Choroid plexus epithelial cell (primary cell): Measurements from ENCODE around the gene OGT.
"Not testable (repeated sequence)": the region's sequence is repeated elsewhere in the genome, so short reads cannot be mapped to it uniquely, and the experiment has no call there.

ENCODE experiments used
- DNase-seq: peaks from one replicate; pipeline ENCODE4 v3.0.0-alpha.2; 2010; ENCODE audit warnings: low read depth
- H3K4me3 ChIP-seq: 2 replicates; pipeline ENCODE4 v1.5.1; 2011; ENCODE audit warnings: low read depth, mild to moderate bottlenecking, control low read depth, low read length, moderate library complexity
- TF ChIP-seq, protein P1 (sequence below): conservative IDR thresholded peaks from 2 replicates; pipeline ENCODE4 v1.5.1; 2011; ENCODE audit warnings: low read depth, mild to moderate bottlenecking, control low read depth, inconsistent platforms, low read length, moderate library complexity

Gene OGT

DNA sequence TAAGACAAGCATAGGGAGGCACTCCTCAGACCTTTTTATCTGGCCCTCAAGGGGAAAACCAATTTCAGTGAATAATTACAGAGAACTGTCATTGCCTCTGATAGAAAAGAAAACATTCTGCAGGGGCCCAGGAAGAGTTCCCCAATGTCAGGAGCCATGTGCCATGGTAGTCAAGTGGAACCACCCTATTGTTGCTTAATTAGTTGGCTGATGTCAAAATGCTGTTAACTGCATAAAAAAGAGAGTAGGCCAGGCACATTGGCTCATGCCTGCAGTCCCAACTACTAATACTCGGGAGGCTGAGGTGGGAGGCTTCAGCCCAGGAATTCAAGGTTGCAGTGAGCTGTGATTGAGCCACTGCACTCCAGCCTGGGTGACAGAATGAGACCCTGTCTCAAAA lies 28.6 kb upstream of the OGT start:
- H3K4me3 ChIP-seq: no peak overlapping the region
- TF ChIP-seq, protein P1, sequence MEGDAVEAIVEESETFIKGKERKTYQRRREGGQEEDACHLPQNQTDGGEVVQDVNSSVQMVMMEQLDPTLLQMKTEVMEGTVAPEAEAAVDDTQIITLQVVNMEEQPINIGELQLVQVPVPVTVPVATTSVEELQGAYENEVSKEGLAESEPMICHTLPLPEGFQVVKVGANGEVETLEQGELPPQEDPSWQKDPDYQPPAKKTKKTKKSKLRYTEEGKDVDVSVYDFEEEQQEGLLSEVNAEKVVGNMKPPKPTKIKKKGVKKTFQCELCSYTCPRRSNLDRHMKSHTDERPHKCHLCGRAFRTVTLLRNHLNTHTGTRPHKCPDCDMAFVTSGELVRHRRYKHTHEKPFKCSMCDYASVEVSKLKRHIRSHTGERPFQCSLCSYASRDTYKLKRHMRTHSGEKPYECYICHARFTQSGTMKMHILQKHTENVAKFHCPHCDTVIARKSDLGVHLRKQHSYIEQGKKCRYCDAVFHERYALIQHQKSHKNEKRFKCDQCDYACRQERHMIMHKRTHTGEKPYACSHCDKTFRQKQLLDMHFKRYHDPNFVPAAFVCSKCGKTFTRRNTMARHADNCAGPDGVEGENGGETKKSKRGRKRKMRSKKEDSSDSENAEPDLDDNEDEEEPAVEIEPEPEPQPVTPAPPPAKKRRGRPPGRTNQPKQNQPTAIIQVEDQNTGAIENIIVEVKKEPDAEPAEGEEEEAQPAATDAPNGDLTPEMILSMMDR: no peak
- DNase-seq: no peak

DNA sequence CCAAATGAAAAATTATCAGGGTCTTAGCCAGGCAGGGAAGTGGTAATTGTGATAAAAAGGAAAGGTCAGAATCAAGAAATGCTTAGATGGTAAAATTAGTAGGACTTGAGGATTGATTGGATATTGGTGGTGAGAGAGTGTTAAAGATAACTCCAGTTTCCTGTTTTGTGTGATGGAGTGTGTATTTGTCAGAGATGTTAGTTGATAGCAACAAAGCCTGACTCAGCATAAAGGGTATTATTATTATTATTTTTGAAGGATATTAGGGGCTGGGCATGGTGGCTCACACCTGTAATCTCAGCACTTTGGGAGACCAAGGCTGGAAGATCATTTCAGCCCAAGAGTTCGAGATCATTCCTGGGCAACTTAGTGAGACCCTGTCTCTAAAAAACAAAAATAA lies 23.6 kb upstream of the OGT start:
- TF ChIP-seq, protein P1: no peak
- no peak for DNase-seq

DNA sequence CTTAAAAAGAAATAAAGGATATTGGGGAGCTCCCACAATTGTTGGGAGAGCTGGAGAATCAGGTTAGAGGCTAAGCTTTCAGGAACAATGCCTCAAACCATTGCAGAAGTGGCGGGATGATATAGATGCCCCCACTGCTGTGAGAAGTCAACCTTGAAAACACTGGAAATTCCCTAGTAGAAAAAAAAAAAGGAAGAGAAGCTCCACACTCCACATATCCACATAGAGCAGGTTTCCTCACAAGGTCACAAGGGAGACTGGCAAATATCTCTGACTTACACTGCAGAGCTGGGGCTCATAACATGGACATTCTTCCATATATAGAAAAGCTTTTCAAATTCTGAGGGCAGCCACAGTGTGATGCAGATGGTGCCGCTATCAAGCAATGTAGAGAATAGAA lies 22.7 kb upstream of the OGT start:
- TF ChIP-seq, protein P1: no peak
- no peak for DNase-seq
- H3K4me3 ChIP-seq: no peak overlapping the region

More for the DNA sequence above, 23.6 kb upstream of the OGT start:
- H3K4me3 ChIP-seq: no peak overlapping the region

DNA sequence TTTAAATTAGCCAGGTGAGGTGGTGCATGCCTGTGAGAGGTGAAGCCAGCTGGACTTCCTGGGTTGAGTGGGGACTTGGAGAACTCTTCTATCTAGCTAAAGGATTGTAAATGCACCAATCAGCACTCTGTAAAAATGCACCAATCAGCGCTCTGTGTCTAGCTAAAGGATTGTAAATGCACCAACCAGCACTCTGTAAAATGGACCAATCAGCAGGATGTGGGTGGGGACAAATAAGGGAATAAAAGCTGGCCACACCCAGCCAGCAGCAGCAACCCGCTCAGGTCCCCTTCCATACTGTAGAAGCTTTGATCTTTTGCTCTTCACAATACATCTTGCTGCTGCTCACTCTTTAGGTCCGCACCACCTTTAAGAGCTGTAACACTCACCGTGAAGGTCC lies 19.2 kb upstream of the OGT start:
- H3K4me3 ChIP-seq, DNase-seq: not testable (repeated sequence)

DNA sequence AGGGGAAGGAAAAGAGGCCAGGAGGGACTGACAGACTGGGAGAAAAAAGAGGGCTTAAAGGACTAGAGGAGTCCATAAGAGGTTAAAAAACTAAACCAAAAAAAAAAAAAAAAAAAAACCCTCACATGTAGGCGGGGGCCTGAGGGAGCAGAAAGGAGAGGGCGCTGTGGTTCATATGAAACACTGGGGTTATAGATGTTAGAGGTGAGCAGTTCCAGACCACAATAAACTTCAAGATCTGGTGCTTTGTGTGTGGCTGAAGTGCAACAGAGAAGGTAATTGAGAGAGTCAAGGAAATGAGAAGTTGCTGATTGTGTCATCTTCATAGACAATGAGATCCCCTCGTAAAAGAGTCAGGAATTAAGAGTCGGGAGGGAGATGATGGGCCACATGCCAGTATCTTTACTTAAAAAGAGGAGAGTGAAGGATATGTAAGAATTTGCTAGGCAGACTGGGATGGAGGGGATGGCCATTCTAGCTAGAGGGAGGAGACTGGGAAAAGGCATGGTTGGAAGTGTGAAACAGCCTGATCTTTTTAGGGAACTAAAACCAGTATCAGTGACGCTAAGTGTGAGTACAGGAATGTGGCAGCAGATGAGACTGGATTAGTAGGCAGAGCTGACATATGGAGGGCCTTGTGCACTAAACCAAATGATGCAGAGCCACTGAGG lies 18.4 kb upstream of the OGT start:
- DNase-seq: no peak
- H3K4me3 ChIP-seq: no peak overlapping the region
- TF ChIP-seq, protein P1: no peak

DNA sequence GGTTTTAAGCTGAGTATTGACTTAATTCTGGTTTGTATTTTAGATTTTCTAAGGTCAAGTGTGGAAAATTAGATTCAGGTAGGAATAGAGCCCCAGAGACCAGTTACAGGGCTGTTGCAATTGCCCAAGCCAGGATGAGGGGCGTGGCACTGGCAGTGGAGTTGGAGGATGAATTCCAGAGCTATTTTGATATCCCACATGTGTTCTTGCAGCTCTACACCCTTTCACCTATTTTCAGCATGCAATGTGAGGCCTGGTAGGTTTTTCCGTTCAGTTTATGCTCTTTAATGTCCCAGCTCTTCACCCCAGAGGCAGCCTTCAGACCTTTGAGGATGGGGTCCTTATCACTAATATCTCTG lies 17.9 kb upstream of the OGT start:
- peak; percentile 42 for DNase-seq
- TF ChIP-seq, protein P1: no peak
- no peak overlapping the region for H3K4me3 ChIP-seq

DNA sequence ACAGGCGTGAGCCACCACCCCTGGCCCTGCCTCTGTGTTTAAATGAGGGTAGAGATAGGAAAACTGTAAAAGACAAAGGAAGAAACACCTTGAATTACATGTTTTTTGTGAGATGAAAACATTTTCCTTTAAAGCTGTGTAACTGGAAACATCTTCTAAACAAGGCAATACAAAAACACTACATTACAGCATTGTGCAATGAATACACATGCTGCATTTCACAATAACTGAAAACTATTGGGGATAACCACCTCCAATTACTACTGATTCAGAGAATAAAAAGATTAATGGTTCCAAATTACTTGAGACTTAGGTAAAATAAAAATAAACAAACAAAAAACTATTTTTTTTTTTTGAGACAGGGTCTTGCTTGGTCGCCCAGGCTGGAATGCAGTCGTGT lies 7.6 kb upstream of the OGT start:
- TF ChIP-seq, protein P1: no peak
- H3K4me3 ChIP-seq: no peak overlapping the region
- no peak for DNase-seq
